Measurements from ENCODE around the gene RAP1GAP2.

Gene RAP1GAP2

DNA sequence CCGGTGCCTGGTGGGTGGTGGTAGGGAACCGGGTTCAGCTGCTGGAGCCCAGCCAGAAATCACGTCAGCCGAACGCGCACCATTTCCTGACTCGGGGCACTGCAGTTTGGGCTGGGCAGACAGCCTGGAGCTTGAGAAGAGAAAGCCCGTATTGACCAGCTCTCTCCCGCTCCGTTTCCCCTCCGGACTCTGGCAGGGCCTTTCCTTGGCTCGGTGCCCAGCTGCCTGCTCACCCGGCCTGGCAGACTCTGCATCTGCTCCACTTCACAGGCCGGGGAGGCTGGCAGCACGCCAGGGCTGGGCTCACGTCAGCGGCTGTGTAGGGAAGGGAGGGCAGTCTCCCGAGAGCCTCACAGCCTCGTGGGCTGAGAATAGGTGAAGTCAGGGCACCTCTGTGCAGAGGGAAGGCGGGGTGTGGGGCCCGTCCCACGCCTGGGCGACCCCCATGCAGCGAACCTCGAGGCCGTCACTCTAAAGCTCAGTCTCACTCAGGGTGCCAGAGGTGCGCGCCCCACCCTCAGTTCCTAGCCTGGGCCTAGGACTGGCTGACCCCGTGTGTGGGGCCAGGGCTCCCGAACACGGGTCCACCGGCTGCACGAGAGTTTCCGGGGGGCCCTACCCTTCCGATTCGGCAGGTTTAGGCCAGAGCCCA lies 208.0 kb downstream of the RAP1GAP2 start:
- peak; percentile 88 for DNase-seq

- DNase-seq: no peak
Observed at GRCh38 chr17:3004925-3005324, 208.7 kb downstream of the RAP1GAP2 start.

DNA sequence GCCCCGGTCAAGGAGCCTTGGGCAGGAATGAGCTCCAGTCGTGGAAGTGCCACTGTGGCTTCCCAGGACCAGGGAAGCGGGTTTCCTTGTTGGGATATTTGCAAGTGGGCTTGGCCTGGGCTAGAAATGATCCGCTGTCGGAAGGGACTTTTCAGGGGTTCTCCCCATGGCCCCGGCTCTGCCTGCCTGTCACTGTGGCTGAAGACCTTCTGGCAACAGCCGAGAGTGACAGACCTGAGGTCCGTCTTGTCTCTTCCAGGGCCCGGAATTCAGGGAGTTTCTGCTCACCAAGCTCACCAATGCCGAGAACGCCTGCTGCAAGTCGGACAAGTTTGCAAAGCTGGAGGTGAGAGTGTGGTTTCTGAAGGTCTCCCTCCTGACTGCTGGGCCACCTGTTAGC lies 209.5 kb downstream of the RAP1GAP2 start:
- DNase-seq: no peak

DNA sequence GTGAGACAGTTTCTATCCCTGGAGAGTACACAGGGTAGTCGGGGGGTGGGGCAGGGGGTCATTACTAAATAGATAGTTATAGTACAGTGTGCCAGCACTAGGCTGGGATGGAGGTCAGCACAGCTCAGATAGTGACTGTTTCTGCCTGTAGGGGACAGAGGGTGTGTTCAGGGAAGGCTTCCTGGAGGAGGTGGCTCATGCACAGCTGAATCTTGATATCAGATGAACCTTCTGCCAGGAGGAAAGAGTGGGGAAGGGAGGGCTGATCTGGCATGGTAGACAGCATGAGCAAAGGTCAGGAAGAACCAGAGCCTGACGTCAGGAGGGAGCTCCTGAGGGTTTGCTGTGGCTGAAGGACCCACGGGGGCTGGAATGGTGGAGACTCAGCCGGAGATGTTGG lies 210.6 kb downstream of the RAP1GAP2 start:
- DNase-seq: no peak

GRCh38 chr17:3007651-3008121 lies 211.4 kb downstream of the RAP1GAP2 start:
- no peak for DNase-seq

DNA sequence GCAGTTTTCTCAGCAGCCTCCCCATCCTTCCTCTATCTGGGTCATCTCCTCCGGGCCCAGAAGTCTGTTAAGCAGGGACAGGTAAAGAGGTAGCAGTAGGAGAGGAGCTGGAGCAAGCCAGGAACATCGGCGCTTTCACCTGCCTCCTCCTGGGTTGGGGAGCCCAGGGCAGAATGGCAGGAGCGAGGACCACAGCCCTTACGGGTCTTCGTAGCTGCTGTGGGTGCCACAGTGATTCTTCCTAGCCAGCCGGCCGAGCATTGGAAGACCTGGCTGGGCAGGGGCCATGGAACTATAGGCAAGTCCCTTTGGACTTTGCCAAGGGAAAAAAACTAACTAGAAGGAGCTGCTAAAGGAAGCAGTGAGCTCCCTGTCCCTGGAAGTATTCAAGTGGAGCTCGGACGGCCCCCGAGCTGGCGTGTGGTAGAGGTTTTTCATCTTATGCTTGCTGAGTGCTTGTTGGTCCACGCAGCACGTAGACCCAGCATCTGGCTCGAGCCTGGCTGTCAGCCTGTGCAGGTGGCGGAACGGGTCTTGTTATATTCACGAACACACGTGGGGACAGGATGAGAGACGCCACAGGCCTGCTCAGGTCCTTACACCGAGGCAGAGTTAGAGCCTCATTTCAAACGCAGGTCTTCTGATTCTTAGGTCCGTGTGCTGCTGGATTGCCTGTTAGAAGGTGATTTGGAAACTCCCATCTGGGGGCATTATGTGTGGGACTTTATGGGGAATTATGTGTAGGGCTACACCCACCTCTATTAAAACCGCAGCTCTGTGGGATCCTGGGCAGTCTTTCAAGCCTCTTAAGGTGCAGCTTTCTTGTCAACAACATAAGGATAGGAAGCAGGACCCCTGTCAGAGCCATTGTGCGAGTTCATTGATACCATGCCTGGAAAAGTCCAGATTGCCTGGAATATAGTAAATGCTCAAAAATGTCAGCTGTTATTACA lies 212.4 kb downstream of the RAP1GAP2 start:
- DNase-seq: no peak

- DNase-seq: no peak
Observed at GRCh38 chr17:3009411-3009920, 213.2 kb downstream of the RAP1GAP2 start.

DNA sequence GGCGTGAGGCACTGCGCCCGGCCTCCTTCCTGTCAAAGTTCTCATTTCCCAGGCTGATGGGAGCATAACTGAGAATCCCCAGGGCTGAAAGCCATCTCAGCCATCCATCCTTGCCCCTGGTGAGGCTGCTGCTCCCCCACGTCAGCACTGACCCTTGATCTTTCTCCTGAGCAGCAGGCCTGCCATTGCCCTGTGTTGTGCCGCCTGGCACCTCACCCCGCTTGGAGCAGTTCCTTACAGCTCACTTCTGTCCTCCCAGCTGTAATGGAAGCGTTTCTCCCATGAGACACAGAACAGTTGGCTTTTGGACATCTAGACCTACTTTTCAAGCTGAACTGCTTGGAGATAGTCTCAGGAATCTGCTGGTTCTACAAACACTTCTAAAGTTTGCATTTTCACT lies 215.7 kb downstream of the RAP1GAP2 start:
- no peak for DNase-seq

- DNase-seq: peak; percentile 61
Observed at GRCh38 chr17:3012926-3013581, 216.8 kb downstream of the RAP1GAP2 start.

DNA sequence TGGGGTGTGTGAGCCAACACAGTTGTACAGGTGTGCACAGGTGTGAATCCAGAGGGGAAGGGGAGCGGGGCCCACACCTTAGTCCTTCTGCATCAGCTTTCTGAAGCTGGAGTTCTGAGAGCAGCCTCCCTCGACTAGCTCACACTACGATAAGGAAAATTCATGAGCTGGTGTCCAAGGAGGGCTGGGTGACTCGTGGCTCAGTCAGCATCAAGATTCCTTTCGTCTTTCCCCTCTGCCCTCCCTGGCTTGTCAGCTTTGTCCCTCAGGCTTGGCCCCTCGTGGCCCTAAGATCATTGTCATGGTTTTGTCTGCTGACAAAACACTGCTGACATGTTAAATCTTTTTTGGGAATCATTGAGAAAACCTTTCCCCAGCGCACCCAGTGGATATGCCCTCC lies 219.7 kb downstream of the RAP1GAP2 start:
- DNase-seq: no peak

DNA sequence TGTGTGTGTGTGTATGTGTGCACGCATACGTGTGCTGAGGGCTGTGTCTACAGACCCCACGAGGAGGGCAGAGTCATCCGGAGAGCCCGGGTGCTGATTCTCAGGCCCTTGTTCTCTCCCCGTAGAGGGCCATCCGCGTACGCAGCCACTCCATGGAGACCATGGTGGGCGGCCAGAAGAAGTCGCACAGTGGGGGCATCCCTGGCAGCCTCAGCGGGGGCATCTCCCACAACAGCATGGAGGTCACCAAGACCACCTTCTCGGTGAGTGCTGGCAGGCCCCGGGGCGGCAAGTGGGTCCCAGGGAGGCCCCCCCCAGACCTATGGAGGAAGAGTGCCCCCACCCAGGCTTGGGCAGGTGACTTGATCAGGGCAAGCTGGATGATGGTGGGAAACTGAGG lies 221.7 kb downstream of the RAP1GAP2 start:
- no peak for DNase-seq

GRCh38 chr17:3019761-3020160 lies 223.5 kb downstream of the RAP1GAP2 start:
- no peak for DNase-seq

DNA sequence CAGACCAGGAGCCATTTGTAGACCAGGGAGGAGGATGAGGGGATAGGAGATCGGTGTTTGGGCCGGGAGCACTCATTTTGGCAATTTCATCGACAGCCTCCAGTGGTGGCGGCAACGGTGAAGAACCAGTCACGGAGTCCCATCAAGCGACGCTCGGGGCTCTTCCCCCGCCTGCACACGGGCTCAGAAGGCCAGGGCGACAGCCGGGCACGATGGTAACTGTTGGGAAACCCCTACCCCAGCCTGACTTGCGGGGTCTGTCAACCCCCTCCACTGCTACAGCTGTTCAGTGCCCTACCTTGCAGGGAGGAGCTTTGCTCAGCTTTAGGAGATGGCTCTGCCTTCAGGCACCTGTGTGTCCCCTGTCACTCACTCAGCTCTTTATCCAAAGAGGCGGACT lies 224.1 kb downstream of the RAP1GAP2 start:
- no peak for DNase-seq

DNA sequence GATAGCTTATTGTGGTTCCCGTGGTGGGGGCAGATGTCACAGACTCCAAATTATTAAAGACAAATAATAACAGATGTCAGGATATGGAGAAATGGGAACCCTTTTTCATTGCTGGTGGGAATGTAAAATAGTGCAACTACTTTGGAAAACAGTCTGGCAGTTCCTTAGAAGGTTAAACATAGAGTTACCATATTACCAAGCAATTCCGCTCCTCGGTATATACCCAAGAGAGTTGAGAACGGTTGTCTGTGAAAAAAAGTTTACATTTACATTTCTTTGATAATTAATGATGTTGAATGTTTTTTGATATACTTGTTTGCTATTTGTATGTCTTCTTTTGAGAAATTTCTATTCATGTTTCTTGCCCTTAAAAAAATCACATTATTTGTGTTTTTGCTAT lies 226.0 kb downstream of the RAP1GAP2 start:
- no peak for DNase-seq

DNA sequence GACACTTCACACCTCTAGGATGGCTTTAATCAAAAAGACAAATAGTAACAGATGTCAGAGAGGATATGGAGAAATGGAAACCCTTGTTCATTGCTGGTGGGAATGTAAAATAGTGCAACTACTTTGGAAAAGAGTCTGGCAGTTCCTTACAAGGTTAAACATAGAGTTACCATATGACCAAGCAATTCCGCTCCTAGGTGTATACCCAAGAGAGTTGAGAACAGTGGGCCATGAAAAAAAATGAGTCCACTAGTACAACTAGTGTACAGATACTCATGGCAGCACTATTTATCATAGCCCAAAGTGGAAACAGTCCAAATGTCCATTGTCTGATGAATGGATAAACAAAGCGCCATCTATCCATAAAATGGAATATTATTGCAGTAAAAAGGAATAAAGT lies 228.1 kb downstream of the RAP1GAP2 start:
- no peak for DNase-seq

DNA sequence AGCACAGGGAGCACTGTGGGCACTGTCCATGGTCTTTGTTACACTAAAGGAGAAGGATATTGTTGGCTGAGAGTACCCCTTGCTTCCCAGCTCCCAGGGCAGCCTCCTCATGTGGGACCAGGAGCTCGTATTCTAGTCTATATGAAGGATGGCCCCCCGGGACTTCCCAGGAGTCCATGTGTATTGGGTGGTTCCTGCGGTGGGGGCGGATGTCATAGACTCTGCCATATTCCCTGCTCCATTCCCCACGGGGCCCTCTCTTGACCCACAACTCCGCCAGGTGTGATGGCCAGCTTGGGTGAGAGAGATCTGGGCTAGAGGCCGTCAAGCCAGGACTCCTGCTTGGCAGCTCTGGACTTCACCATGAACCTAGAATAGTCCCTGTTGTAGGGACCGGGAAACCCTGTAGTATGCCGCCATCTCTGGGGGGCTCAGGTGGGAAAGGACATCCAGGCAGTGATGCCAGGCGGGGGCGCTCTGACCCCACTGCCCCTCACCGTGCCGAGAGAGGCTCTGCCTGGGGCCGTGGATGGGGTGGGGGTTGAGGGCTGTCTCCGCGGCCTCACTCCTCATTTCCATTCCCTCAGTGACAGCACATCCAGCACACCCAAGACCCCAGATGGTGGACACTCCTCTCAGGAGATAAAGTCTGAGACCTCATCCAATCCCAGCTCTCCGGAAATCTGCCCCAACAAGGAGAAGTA lies 229.3 kb downstream of the RAP1GAP2 start:
- no peak for DNase-seq

DNA sequence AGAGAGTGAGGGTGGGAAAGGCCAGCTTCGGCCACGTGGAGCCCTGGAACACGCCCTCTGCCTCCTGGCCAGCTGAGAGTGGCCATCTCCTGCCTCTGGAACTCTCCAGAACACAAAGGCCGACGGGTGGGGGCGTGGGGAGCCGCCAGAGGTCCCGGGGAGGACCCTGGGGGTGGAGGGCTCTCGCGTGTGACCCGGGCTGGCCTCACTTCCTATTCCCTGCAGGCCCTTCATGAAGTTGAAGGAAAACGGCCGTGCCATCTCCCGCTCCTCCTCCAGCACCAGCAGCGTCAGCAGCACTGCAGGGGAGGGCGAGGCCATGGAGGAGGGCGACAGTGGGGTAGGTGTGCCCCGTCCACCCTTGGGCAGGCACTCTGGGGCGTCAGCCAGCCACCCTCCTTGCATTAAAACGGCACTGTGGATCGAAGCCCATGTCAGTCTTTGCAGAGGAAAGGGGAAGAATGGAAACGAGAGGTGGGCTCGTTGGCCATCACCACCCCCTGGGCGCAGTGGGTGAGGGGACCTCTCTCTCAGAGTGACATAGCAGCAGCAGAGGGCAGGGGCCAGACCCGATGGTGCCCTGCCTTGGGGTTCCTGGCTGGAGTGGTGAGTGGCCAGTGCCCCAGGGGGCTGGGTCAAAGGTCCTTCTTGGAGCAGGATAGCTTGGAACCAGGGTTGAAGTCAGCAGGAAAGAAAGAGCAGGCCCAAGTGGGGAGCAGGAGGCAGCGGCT lies 230.1 kb downstream of the RAP1GAP2 start:
- no peak for DNase-seq

- no peak for DNase-seq
Observed at GRCh38 chr17:3026856-3027751, 230.9 kb downstream of the RAP1GAP2 start.

- no peak for DNase-seq
Observed at GRCh38 chr17:3027786-3028532, 231.7 kb downstream of the RAP1GAP2 start.
